ENCODE data around the gene IGFLR1. TPM values are rescaled to one million over a fixed set of nuclear protein-coding genes. Genes with fewer than 3 reads are reported as not detected.

IGFLR1 gene
- total and polyA plus RNA-seq, 4 donors: 7.0 to 59.7 (median 31.2) TPM

DNA sequence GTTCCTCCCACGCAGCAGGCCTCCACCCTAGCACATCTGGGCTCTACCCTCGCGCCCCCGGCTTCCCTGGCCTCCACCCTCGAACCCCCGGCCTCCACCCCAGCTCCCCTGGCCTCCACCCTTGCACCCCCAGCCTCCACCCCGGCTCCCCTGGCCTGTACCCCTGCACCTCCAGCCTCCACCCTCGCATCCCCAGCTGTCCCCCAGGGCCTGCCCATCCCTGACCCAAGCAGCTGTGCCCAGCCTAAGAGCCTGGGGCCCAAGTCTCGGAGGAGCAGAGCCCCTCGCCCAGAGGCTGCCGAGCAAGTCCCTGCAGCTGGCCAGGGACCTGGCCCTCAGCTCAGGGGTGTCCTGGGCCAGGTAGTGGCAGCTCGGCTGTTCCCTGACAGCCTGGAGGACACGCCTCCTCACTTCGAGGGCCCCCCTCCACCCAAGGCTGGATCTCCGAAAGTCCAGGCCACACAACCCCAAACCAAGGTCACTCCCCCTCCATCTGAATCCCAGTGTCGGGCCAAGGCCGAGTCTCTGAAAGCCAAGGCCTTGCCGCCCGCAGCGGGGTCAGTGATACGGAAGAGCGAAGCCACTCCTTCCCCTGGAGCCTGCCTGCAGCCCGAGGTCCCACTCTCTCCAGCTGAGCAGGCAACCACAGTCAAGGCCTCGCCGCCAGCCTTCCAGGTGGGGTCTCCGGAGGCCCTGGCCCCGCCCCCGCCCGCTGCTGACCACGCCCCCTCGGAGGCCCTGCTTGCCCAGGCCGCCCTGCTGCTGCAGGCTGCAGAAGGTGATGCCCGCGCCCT is 25.2 kb upstream of the IGFLR1 start:
- no peaks in the 10 kb centered on the region for H3K27me3 ChIP-seq (ENCODE audit: control insufficient read depth in 4 of 4, insufficient read depth in 4 of 4, low read length in 3 of 4)
- H3K27ac ChIP-seq (ENCODE audit: low read depth in 1 of 2, low read length in 2 of 2): no peak overlapping the region
- H3K9me3 ChIP-seq (ENCODE audit: control insufficient read depth in 4 of 4, low read length in 3 of 4): no peaks in the 10 kb centered on the region
- 83% methylated on average over 34 of the region's 34 CpGs for WGBS
- H3K9ac ChIP-seq (ENCODE audit: low read depth in 1 of 2, low read length in 2 of 2): no peak overlapping the region
- no peak for TF ChIP-seq HNF4G (IDR thresholded peaks at IDR 0.05)
- no peak for TF ChIP-seq FOXA1 (IDR thresholded peaks at IDR 0.05)
- no peak for TF ChIP-seq TAF1 (conservative IDR thresholded peaks at IDR 0.05)
- TF ChIP-seq RXRA (IDR thresholded peaks at IDR 0.05): no peak
- TF ChIP-seq NR2F2 (IDR thresholded peaks at IDR 0.05): no peak
- peaks cover 3 to 6% (median 5%) of the 10 kb centered on the region in 4 donors for H3K36me3 ChIP-seq (ENCODE audit: control insufficient read depth in 4 of 4, insufficient read depth in 3 of 4, low read depth in 1 of 4, low read length in 3 of 4)
- peak; percentile 55 for DNase-seq (ENCODE audit: low spot score)
- no peak overlapping the region for H3K4me3 ChIP-seq (ENCODE audit: low read depth in 1 of 3, low read length in 3 of 3)
- no peaks in the 10 kb centered on the region for H3K4me1 ChIP-seq (ENCODE audit: control insufficient read depth in 4 of 4, insufficient read depth in 4 of 4, low read length in 3 of 4)

DNA sequence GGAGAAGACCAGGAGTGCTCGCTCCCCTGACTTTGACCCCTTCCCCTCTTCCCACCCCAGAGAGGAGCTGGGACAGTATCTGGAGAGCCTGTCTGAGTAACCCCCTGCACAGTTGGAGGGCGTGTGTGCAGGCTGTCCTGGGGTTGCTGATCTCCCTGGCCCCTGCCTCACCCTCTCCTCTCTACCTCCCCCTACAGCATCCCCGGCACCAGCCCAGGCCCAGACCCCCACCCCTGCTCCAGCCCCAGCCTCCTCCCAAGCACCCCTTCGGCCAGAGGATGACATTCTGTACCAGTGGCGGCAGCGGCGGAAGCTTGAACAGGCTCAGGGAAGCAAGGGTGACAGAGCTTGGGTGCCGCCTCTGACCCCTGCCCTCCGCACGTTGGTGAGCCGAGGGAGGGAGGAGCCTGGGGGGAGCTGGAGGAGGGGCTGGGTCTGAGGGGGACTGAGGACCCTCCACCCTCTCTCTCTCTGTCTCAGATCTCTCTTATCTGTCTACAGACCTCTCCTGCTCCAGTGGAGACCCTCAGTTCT is 24.4 kb upstream of the IGFLR1 start:
- no peak for DNase-seq (ENCODE audit: low spot score)
- H3K9me3 ChIP-seq (ENCODE audit: control insufficient read depth in 4 of 4, low read length in 3 of 4): no peaks in the 10 kb centered on the region
- TF ChIP-seq EGR1 (IDR thresholded peaks at IDR 0.05; ENCODE audit: low read depth in 2 of 2) (no peak), SP1 (IDR thresholded peaks at IDR 0.05) (no peak), FOXA1 (IDR thresholded peaks at IDR 0.05) (no peak), TAF1 (conservative IDR thresholded peaks at IDR 0.05) (no peak), NR2F2 (IDR thresholded peaks at IDR 0.05) (no peak), HNF4A (conservative IDR thresholded peaks at IDR 0.05) (no peak)
- TF ChIP-seq, protein P1, sequence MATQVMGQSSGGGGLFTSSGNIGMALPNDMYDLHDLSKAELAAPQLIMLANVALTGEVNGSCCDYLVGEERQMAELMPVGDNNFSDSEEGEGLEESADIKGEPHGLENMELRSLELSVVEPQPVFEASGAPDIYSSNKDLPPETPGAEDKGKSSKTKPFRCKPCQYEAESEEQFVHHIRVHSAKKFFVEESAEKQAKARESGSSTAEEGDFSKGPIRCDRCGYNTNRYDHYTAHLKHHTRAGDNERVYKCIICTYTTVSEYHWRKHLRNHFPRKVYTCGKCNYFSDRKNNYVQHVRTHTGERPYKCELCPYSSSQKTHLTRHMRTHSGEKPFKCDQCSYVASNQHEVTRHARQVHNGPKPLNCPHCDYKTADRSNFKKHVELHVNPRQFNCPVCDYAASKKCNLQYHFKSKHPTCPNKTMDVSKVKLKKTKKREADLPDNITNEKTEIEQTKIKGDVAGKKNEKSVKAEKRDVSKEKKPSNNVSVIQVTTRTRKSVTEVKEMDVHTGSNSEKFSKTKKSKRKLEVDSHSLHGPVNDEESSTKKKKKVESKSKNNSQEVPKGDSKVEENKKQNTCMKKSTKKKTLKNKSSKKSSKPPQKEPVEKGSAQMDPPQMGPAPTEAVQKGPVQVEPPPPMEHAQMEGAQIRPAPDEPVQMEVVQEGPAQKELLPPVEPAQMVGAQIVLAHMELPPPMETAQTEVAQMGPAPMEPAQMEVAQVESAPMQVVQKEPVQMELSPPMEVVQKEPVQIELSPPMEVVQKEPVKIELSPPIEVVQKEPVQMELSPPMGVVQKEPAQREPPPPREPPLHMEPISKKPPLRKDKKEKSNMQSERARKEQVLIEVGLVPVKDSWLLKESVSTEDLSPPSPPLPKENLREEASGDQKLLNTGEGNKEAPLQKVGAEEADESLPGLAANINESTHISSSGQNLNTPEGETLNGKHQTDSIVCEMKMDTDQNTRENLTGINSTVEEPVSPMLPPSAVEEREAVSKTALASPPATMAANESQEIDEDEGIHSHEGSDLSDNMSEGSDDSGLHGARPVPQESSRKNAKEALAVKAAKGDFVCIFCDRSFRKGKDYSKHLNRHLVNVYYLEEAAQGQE (IDR thresholded peaks at IDR 0.05): no peak
- TF ChIP-seq, protein P2, sequence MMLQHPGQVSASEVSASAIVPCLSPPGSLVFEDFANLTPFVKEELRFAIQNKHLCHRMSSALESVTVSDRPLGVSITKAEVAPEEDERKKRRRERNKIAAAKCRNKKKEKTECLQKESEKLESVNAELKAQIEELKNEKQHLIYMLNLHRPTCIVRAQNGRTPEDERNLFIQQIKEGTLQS (IDR thresholded peaks at IDR 0.05): no peak
- TF ChIP-seq, protein P3, sequence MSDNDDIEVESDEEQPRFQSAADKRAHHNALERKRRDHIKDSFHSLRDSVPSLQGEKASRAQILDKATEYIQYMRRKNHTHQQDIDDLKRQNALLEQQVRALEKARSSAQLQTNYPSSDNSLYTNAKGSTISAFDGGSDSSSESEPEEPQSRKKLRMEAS (IDR thresholded peaks at IDR 0.05): no peak
- H3K4me1 ChIP-seq (ENCODE audit: control insufficient read depth in 4 of 4, insufficient read depth in 4 of 4, low read length in 3 of 4): no peaks in the 10 kb centered on the region
- H3K4me3 ChIP-seq (ENCODE audit: low read depth in 1 of 3, low read length in 3 of 3): no peak overlapping the region
- no peak overlapping the region for H3K27ac ChIP-seq (ENCODE audit: low read depth in 1 of 2, low read length in 2 of 2)
- H3K9ac ChIP-seq (ENCODE audit: low read depth in 1 of 2, low read length in 2 of 2): no peak overlapping the region
- H3K36me3 ChIP-seq (ENCODE audit: control insufficient read depth in 4 of 4, insufficient read depth in 3 of 4, low read depth in 1 of 4, low read length in 3 of 4): peaks cover 4 to 8% (median 6%) of the 10 kb centered on the region in 4 donors
- WGBS: 91% methylated on average over 11 of the region's 11 CpGs
- no peaks in the 10 kb centered on the region for H3K27me3 ChIP-seq (ENCODE audit: control insufficient read depth in 4 of 4, insufficient read depth in 4 of 4, low read length in 3 of 4)

All from liver (tissue), 9 donors.